ENCODE measurements around the gene P2RY8. TPM values are rescaled to one million over a fixed set of nuclear protein-coding genes. Genes with fewer than 3 reads are reported as not detected.

Gene P2RY8
- total RNA-seq (2022; extraction: Qiagen RNA extraction; ENCODE audit: low read depth) = 0.04 TPM in 1 of 5 replicates, not detected in the others

GRCh38 chrX:1537031-1537715 is at the start of gene P2RY8:
Gene P2RY8, minus strand, starts transcription at chrX:1537185. Its CDS starts 70,627 bp downstream, at chrX:1466558.

GRCh38 chrX:1452516-1453394 is 84.2 kb downstream of the P2RY8 start, which contains the start of gene ASMTL:
Gene ASMTL, minus strand, starts transcription at chrX:1452909. Its CDS starts 69 bp downstream, at chrX:1452840.

Other genes starting within 250 kb of the P2RY8 start
- gene IL3RA, start 200.4 kb downstream of the P2RY8 start, total RNA-seq (2022; extraction: Qiagen RNA extraction; ENCODE audit: low read depth) = 0.18 to 0.95 TPM (median 0.26 TPM) in 5 replicates
- gene SLC25A6, start 145.1 kb downstream of the P2RY8 start, total RNA-seq (2022; extraction: Qiagen RNA extraction; ENCODE audit: low read depth) = 390 to 502 TPM (median 463 TPM) in 5 replicates
- gene ASMTL, start 84.3 kb downstream of the P2RY8 start, total RNA-seq (2022; extraction: Qiagen RNA extraction; ENCODE audit: low read depth) = 15.4 to 20.3 TPM (median 19.0 TPM) in 5 replicates
- 24.1 to 41.2 TPM (median 39.3 TPM) in 5 replicates for gene AKAP17A, start 54.4 kb upstream of the P2RY8 start, total RNA-seq (2022; extraction: Qiagen RNA extraction; ENCODE audit: low read depth)
- 0.27 to 0.33 TPM (median 0.28 TPM) in 3 of 5 replicates, not detected in the others for gene ASMT, start 77.9 kb upstream of the P2RY8 start, total RNA-seq (2022; extraction: Qiagen RNA extraction; ENCODE audit: low read depth)

All from A549 treated with ZK216348 at 1 μM for 4 hours (cell line).